ELF-1 (cell line): ENCODE results near the gene NEIL1.
"Not testable (repeated sequence)": the region's sequence is repeated elsewhere in the genome, so short reads cannot be mapped to it uniquely, and the experiment has no call there.

Experiments
- DNase-seq: peaks from one replicate; pipeline ENCODE4 v3.0.0-alpha.2; 2016; ENCODE audit warnings: low read depth, low spot score

NEIL1 gene

GRCh38 chr15:75371901-75372688 lies 25.3 kb downstream of the NEIL1 start:
- no peak for DNase-seq

- no peak for DNase-seq
Measured at GRCh38 chr15:75380773-75381172, 33.9 kb downstream of the NEIL1 start.

GRCh38 chr15:75383986-75384385 lies 37.1 kb downstream of the NEIL1 start:
- not testable (repeated sequence) for DNase-seq

- DNase-seq: no peak
Measured at GRCh38 chr15:75389791-75390382, 43.0 kb downstream of the NEIL1 start.

- no peak for DNase-seq
Measured at GRCh38 chr15:75397494-75397893, 50.7 kb downstream of the NEIL1 start.

GRCh38 chr15:75403892-75404291 lies 57.1 kb downstream of the NEIL1 start:
- DNase-seq: no peak
